GM18867 (cell line): Measurements from ENCODE around the gene LINC00632.
"Not testable (repeated sequence)": the region's sequence is repeated elsewhere in the genome, so short reads cannot be mapped to it uniquely, and the experiment has no call there.

Experiments
- ATAC-seq: cut with Tn5 transposase; IDR thresholded peaks from one replicate; pipeline ENCODE4 v1.9.1; 2021; ENCODE audit warnings: mild to moderate bottlenecking, moderate library complexity; ENCODE audit not compliant: unreplicated experiment

LINC00632 gene

DNA sequence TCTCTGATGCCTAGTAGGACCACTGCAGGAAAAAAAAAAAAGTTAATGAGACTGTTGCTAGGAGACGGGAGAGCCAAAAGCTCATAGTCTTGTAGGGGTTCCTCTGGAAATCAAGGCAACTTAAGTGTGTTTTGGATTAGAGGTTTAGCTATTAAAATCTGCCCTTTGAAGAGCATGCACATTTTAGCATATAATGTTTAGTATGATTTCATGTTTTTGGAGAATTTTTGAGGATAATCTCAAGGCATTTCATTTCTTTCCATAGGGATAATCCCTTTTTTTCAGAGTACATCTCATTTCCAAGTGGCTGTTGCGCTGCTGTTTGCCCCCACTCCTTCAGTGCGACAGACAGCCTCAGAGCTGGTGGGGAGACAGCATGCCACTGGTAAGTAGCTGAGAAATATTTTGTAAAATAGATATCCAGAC, at the start of gene LINC00632:
LINC00632 (plus strand) TSS at position 339 of the 426 bp plus-strand sequence.
- no peak for ATAC-seq

DNA sequence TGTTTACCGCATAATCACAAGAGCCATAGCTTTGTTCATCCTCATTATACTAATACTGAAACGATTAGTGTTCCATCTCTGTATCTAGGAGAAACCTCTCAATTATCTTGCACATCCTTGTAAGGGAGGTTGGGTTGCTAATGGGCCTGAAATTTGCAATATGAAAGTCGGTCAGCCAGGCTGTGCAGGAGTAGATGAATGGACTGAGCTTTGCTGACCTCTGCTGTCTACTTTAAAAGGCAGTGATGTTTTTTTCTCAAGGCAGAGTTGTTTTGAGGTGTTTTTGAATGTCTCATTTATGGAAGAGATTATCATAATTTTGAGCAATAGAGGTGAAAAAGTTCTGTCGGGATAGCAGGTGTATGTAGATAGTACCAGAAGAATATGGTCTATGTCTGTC, 47.9 kb upstream of the LINC00632 start:
- ATAC-seq: no peak

DNA sequence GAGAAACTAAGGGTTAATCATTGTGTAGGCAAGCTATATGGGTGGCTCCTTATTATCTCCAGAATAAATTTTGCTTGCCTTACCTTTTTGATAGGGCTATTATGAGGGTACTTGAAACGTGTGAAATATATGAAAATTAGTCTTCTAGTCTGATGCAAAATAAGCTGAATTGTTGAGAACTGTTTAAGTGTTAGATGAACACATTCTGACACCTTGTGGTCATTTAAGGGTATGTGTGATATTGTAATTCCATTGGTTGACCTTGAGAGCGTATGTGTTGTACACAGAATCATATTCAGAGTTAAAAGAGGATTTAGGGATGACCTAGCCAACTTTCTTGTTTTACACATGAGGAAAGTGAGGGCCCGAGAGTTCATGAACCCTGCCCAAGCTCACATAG, 44.6 kb upstream of the LINC00632 start:
- no peak for ATAC-seq

DNA sequence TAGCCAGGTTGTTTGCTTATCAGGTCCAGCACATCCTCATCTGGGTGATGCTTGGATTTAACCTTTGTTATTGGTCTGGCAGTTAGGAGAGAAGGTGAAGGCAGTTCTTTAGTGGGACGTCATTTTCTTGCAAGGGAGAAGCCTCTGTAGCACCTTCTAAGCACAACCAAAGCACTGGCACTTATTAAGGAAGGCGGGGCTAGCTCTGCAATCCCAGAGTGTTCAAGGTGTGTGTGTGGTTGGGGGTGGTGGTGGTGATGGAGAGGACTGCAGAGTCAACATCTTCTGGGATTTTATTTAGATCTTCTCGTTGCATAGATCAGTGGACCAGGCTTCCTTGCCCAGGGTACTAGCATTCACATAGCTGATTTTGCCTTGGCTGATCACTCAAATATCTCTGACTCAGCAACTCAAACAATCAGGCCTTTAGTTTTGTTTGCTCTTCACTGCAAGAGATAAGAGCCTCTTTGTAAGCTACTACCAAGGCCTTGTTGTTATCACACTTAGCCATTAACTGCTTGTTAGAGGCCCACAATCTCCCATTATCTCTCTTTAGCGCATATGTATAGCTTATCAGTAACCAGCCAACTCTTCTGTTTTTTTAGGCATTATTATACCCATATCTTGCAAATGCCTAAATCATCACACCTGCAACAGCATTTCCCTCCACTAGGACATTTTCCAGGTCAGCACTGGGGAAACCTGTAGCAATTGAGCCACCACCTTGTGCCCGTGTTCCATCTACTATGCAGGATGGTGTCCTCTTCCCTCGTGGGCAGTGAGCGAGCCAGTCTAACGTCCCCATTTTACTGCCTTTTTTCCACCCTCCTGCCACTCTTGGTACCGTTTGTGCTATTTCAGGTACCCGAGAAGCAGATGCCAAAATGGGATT, 36.5 kb upstream of the LINC00632 start:
- ATAC-seq: no peak

DNA sequence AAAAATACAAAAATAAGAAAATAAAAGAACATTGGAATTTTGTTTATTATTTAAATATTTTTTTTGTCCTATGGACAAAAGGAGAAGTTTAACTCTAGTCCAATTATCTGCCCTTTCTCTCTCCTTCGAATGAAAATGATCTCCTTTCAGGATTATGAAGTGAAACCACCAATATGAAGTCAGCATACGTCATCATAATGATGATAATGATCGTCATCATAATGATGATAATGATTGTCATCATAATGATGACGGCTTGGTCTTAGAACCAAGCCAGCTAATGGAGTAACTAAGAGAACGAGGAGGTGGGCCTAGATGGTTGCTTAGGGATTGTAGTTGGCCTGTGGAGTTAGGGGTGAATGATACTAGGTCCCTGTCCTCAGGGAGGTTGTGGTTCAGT, 21.9 kb upstream of the LINC00632 start:
- ATAC-seq: no peak

DNA sequence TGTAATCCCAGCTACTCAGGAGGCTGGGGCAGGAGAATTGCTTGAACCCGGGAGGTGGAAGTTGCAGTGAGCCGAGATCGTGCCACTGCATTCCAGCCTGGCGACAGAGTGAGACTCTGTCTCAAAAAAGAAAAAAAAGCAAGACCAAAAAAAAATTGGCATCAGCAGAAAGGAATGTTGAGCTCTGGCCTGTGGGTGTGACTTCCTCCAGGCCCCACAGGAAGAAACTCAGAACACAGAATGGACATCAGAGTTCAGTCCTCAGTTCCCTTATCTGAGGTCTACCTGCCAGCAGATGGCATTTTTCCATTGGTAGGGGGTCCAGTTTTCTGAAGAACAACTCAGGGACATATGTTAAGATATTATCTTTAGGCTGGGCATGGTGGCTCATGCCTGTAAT, 18.0 kb upstream of the LINC00632 start:
- not testable (repeated sequence) for ATAC-seq

DNA sequence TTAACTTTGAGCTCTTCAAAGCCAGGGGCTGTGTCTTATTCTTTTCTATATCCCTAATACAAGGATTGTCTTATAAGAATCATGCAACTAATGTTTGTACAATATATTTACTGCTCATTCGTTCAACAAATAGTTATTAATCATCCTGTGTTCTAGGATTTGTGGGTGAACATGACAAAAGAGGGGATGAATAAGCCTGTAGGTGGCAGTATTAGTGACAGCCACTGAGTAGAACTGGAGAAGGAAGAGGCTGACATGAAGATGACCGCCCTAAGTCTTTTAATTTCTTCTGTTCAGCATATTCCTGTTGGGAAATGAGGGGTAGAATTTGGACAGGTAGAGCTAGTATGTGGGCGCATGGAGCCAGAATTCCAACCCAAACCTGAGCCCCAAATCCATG, 11.9 kb upstream of the LINC00632 start:
- no peak for ATAC-seq

DNA sequence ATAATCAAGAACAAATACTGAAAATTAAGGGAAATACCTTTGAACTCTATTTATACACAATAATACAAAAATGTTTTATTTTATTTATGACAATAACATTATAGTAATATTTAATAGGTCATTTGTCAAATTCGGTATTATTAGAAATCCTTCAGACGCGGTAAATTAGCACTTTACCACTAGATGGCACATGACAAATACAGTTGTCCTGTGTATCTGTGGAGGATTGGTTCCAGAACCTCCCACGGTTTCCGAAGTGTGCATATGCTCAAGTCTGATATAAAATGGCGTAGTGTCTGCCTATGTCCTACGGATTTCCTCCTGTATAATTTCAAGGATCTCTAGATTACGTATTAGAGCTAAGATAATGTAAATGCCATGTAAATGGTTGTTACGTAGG, 8.1 kb upstream of the LINC00632 start:
- ATAC-seq: peak; percentile 68

DNA sequence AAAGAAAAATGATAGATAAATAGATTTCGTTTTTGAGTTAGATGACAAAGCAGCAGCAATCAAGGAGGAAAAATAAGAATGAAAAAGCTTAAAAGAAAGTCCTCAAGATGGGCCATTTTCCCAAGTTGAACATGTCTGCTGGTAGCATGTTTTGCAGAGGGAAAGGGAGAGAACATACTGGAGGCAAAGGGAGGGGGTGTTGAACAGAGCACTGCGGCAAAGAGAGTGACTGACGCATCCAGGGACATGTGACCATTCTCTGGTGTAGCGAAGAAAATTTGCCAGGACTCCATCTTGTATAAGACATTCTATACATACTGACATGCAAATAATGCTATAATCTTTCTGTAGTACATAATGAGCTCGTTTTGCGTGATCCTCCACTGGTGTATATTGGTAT, 1.2 kb downstream of the LINC00632 start:
- no peak for ATAC-seq

DNA sequence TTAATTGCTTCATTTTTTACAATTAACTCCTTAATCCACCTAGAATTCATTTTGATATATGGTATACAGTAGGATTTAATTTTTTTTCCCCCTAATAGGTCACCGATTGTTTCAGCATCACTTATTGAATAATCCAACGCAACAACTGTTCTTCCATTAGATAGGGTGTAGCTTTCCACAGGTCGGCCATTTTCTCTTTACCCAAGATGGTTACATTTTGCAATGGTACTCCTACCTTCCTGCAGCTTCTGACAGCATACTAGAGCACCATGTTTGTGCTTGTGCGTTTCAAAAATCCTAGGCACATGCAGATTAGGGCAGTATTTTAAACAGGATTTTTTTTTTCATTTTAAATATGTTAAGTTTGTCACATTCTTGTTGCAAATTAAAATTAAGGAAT, 2.3 kb downstream of the LINC00632 start:
- no peak for ATAC-seq

DNA sequence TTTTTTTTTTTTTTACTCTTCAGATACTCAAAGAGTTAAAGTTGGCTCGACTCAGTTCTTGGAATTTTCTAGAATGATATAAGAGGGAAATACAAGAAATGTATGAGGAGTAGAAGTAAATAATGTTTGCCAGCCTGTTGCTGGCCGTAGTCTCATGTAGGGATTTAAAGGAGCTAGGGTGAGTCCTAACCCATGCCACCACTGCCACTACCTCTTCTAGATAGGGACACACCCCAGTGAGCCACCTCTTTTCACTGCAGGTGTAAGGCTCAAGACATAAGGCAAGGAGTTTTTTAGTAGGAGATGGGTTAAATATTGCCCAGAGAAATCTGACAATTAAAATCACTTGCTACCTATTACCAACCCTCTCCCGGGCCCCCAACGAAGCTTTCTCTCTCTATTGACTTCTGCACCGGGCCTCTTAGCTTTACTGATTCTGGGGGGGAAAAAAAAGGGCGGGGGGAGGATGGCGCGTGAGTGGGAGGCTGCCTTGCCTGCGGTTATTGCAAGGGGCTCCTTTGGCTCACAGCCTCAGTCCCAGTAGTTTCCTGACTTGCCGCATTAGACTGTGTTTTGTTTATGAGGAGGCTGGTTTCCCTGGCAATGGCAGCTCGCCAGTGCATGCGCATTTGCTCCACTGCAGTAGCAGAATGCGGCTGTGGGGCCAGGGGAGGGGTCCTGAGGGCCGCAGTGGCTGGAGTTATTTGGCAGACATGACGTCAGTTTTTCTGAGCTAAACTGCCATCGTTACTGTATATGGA, 3.0 kb downstream of the LINC00632 start:
- ATAC-seq: no peak

DNA sequence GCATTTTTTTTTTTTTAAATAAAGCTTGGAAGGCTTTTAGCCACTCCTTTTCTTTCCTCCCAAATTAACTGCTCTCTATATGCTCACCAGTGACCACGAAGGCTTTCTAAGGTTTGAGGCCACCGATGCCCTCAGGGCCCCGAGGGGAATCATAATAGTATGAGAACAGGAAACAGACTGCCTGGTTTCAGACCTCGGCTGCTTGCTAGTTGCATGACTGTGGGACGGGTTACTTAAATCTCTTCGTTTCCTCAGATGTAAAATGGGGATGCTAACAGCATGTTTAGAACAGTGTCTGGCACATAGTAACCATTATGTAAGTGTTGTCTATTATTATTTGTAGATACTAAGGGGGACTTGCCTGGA, 3.6 kb downstream of the LINC00632 start:
- ATAC-seq: no peak

DNA sequence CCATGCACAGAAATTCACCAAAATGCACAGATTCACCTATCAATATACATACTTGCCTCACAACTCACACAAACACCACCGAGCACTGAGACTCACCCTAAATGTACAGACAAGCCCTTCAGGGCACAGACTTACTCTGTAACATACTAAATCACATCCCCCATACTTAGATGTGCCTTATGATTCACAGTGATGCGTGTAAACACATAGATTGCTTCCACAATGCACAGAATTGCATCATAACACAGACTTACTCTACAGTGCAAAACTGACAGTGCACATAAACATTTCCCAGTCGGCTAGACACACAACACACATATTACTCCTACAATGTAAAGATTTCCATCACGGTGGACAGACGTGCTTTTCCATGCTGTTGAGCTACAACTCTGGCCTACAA, 6.2 kb downstream of the LINC00632 start:
- ATAC-seq: no peak

DNA sequence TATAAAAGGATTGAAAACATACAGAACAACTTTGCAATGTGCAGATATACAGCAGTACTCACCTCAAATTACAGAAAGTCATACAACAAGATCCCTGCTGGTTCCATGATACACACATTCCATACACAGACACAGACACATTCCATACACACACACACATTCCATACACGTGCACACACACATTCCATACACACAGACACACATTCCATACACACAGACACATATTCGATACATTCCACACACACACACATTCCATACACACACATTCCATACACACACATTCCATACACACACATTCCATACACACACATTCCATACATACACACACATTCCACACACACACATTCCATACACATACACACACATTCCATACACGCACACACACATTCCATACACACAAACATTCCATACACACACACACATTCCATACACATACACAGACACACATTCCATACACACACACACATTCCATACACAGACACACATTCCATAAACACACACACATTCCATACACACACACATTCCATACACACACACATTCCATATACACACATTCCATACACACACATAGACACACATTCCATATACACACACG, 13.7 kb downstream of the LINC00632 start:
- no peak for ATAC-seq

DNA sequence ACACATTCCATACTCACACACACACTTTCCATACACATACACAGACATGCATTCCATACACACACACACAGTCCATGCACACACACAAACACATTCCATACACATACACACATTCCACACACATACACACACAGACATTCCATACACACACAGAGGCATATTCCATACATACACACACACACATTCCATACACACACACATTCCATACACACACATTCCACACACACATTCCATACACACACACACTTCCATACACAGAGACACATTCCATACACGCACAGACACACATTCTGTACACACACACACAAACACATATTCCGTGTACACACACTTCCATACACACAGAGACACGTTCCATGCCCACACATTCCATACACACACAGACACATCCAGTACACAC, 14.8 kb downstream of the LINC00632 start:
- no peak for ATAC-seq

DNA sequence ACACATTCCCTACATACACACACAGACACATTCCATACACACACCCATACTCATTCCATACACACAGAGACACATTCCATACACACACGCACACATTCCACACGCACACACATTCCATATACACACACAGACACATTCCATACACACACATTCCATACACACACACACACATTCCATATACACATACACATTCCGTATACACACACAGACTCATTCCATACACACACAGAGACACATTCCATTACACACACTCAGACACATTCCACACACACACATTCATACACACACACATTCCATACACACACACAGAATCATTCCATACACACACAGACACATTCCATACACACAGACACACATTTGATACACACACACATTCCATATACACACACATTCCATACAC, 15.2 kb downstream of the LINC00632 start:
- no peak for ATAC-seq

DNA sequence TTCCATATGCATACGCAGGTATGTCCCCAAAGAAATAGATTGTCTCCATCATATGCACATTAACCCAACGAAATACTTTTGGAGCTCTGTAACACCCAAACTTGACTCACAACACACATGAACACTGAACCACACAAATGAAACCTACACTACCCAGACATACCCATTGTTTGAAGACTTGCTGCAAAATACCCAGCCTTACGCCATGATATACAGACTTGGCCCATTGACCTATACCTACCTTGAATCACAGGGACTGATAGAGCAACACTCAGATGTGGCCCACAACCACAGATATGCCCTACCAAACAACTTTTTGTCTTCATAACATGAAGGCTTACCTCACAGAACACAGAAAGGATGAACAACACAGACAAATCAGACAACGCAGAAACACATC, 15.9 kb downstream of the LINC00632 start:
- ATAC-seq: no peak

DNA sequence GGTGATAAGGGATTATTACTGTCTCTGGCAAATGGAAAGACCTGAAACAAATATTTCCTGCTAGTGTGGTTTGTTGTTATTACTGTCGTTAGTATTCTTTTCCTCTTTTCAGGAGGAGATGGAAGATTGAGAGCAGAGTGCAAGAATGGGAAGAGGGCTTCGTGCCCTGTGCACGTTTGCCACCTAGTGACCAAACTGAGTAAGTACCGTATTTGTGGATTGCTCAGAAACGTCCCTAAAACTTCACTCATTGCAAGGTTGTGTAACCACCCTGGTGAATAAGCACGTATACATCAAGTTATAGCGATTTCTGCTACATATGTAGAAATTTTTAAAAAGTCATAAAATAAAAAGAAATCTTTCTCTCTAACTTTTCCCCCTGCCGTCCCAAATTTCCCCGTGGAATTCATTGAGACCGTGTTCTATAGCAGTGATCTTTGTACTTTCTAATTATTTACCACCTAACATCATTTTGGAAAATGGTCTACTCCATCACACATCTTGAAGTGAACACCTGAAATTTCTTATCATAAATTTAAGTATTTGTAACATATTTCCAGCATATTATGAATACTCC, 24.3 kb downstream of the LINC00632 start:
- peak; percentile 92 for ATAC-seq

DNA sequence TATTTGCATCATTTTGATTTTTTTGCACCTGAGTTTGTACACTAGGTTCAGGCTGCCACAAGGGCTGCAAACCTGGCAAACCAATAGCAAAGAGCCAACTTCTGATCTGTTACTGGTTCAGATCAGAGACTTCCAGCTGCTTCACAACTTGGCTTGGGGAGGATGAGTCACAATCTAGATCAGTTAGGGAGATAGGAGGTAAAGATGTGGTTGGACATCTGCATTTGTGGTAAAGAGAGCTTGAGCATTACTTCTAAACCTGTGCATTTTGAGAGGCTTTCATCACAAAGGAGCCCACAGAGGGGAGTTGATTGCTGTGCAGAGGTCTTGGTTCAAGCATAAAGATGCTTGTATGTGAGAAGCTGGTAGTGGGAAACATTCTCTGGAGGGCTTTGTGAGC, 34.5 kb downstream of the LINC00632 start:
- ATAC-seq: no peak

DNA sequence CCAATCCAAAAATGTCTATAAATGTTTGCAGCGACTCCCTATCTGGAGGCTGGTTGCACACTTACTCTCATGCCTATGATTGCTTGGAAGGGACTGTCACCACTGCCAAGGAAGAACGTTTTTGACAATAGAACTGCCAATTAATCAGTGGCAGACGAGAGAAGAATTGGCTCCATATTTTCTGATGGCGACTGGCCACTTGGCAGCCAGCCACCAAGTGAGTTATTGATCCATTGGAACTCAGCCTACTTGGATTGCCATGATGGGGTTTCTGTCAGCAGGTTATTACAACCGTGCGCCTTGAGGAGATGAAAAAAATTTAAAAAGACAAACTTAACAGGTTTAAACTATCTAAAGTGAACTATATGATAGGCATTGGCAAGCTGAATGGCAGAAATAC, 47.4 kb downstream of the LINC00632 start:
- no peak for ATAC-seq

DNA sequence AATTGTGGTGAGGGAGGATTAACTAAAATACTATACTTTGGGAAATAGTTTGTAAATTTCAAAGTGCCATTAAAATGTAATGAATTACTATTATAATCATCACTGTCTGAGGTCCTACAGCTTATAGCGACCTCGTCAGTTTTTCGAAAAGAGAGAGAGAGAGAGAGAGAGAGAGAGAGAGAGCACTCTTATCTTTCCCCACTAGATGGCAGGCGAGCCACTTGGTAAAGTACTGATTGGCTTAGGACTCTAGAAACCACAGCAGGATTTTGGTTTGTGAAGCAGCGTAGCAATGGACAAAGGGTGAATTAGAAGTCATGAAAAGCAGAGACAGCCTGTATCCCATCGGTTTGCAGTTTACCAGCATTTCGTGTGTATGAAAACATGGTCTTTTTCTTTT, 52.5 kb downstream of the LINC00632 start:
- ATAC-seq: peak; percentile 88
